Measurements from ENCODE around the gene SHCBP1L.

- TF ChIP-seq HDGF (IDR thresholded peaks at IDR 0.05; ENCODE audit: borderline replicate concordance) = no peak
- TF ChIP-seq FOXA1 (IDR thresholded peaks at IDR 0.05) = no peak
These were observed 63.0 kb downstream of the SHCBP1L start for GRCh38 chr1:182889997-182890396.

Measured in HEK293T (cell line).